Measurements from ENCODE around the gene TNFRSF21.

The TNFRSF21 gene

GRCh38 chr6:47307362-47308197 is 2.1 kb downstream of the TNFRSF21 start:
- no peak for DNase-seq (ENCODE audit: low read depth)
- TF ChIP-seq POLR2A (IDR thresholded peaks at IDR 0.05; ENCODE audit: extremely low read depth, insufficient read length) = no peak
- no peak for TF ChIP-seq CTCF (IDR thresholded peaks at IDR 0.05; ENCODE audit: low read depth, low read length)
- TF ChIP-seq MAX (IDR thresholded peaks at IDR 0.05; ENCODE audit: low read depth, low read length) = no peak
- no peak for TF ChIP-seq MYC (IDR thresholded peaks at IDR 0.05; ENCODE audit: low read depth, low read length)
- H3K4me3 ChIP-seq (ENCODE audit: low read depth, low read length) = no peak overlapping the region

- DNase-seq (ENCODE audit: low read depth) = no peak
- H3K4me3 ChIP-seq (ENCODE audit: low read depth, low read length) = no peak overlapping the region
- TF ChIP-seq MYC (IDR thresholded peaks at IDR 0.05; ENCODE audit: low read depth, low read length) (no peak), POLR2A (IDR thresholded peaks at IDR 0.05; ENCODE audit: extremely low read depth, insufficient read length) (no peak), CTCF (IDR thresholded peaks at IDR 0.05; ENCODE audit: low read depth, low read length) (no peak), MAX (IDR thresholded peaks at IDR 0.05; ENCODE audit: low read depth, low read length) (no peak)
Observed at GRCh38 chr6:47306887-47307286, 2.8 kb downstream of the TNFRSF21 start.

GRCh38 chr6:47303861-47304260 is 5.8 kb downstream of the TNFRSF21 start:
- no peak overlapping the region for H3K4me3 ChIP-seq (ENCODE audit: low read depth, low read length)
- DNase-seq (ENCODE audit: low read depth) = no peak
- TF ChIP-seq MYC (IDR thresholded peaks at IDR 0.05; ENCODE audit: low read depth, low read length) (no peak), POLR2A (IDR thresholded peaks at IDR 0.05; ENCODE audit: extremely low read depth, insufficient read length) (no peak)

- no peak for TF ChIP-seq CTCF (IDR thresholded peaks at IDR 0.05; ENCODE audit: low read depth, low read length)
- TF ChIP-seq MAX (IDR thresholded peaks at IDR 0.05; ENCODE audit: low read depth, low read length) = no peak
- no peak for TF ChIP-seq MYC (IDR thresholded peaks at IDR 0.05; ENCODE audit: low read depth, low read length)
- no peak for TF ChIP-seq POLR2A (IDR thresholded peaks at IDR 0.05; ENCODE audit: extremely low read depth, insufficient read length)
- H3K4me3 ChIP-seq (ENCODE audit: low read depth, low read length) = no peak overlapping the region
- DNase-seq (ENCODE audit: low read depth) = no peak
Observed at GRCh38 chr6:47303342-47303741, 6.4 kb downstream of the TNFRSF21 start.

- no peak for DNase-seq (ENCODE audit: low read depth)
- H3K4me3 ChIP-seq (ENCODE audit: low read depth, low read length) = no peak overlapping the region
- TF ChIP-seq MAX (IDR thresholded peaks at IDR 0.05; ENCODE audit: low read depth, low read length) (no peak), CTCF (IDR thresholded peaks at IDR 0.05; ENCODE audit: low read depth, low read length) (no peak), POLR2A (IDR thresholded peaks at IDR 0.05; ENCODE audit: extremely low read depth, insufficient read length) (no peak), MYC (IDR thresholded peaks at IDR 0.05; ENCODE audit: low read depth, low read length) (no peak)
Observed at GRCh38 chr6:47302043-47302442, 7.7 kb downstream of the TNFRSF21 start.

- no peak for TF ChIP-seq MYC (IDR thresholded peaks at IDR 0.05; ENCODE audit: low read depth, low read length)
- H3K4me3 ChIP-seq (ENCODE audit: low read depth, low read length) = no peak overlapping the region
Observed at GRCh38 chr6:47301441-47301840, 8.3 kb downstream of the TNFRSF21 start.

GRCh38 chr6:47300417-47300816 is 9.3 kb downstream of the TNFRSF21 start:
- H3K4me3 ChIP-seq (ENCODE audit: low read depth, low read length) = no peak overlapping the region
- TF ChIP-seq MAX (IDR thresholded peaks at IDR 0.05; ENCODE audit: low read depth, low read length) (no peak), CTCF (IDR thresholded peaks at IDR 0.05; ENCODE audit: low read depth, low read length) (no peak), MYC (IDR thresholded peaks at IDR 0.05; ENCODE audit: low read depth, low read length) (no peak), POLR2A (IDR thresholded peaks at IDR 0.05; ENCODE audit: extremely low read depth, insufficient read length) (no peak)
- no peak for DNase-seq (ENCODE audit: low read depth)

More at GRCh38 chr6:47301441-47301840, 8.3 kb downstream of the TNFRSF21 start:
- DNase-seq (ENCODE audit: low read depth) = no peak

All from NB4 (cell line).